HS-5 (cell line): ENCODE data around the gene LRP1B.
A peak's percentile ranks its signal among the peaks of the same experiment; 100 is the strongest.

Experiments used
- DNase-seq: peaks from one replicate; pipeline ENCODE4 v3.0.0-alpha.2; 2012; ENCODE audit warnings: low read depth

The LRP1B gene

GRCh38 chr2:140892911-140893637, 1237.7 kb downstream of the LRP1B start:
- peak; percentile 19 for DNase-seq

DNA sequence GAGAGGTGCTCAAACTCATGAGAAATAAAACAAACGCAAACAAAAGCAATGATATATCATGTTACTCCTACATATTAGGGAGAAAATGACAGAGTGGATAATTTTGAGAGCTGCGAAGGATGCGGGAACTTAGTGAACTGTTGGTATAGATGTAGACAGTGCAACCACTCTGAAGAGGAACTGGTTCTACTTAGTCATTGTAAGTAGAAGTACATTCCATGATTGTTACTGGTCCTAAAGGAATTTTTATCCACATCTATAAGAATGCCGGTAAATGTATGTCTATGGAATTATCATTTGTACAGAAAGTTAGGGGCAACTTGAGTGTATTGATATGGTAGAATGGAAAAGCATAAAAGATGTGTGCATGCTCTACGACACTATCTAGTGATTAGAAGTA, 1238.4 kb downstream of the LRP1B start:
- DNase-seq, result no peak

DNA sequence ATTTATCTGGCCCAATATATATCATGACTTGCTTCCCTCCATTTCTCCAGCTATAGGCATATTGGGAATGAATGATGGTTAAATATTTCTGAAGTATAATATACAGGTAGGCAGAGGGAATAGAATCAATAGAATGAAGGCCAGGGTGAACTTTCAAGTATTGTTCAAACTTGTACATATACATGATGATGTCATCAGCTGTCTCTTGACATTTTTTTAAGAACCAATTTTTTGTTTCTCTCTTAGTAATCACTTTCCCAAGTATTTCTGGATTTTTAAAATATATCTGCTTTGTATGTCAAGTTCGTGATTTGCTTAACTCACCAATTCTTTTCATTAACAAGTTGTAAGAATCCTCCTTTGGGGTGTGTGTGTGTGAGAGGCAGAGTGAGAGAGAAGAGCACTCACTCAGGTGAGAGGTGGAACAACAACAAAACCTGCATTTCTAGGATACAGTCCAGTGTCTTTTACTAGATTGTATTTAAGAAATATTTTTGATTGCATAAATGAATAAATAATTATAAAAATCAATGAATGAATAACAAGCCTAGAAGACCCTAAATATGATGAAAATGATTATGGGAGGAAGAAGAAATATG, 1239.1 kb downstream of the LRP1B start:
- DNase-seq, result no peak

- no peak for DNase-seq
Observed at GRCh38 chr2:140882671-140883620, 1247.9 kb downstream of the LRP1B start.

DNA sequence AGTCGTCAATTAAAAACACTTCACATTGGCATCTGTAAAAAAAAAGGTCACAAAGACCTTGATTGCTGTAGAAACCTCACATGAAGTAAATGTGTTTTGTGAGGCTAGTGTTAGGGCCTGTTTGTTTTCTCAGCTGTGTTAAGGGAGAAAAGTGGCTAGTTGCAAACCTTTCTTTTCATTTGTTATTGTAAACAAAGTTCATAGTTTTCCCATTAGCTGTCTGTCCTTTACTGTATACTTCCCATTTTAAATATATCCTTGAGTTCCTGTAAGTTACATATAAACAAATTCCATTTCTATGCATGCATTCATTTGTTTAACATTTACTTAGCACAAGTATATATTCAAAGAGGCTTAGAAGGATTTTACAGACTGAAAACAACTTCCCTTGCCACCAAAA, 1250.2 kb downstream of the LRP1B start:
- no peak for DNase-seq

- DNase-seq, result no peak
Observed at GRCh38 chr2:140876015-140876414, 1254.8 kb downstream of the LRP1B start.

- DNase-seq, result no peak
Observed at GRCh38 chr2:140873915-140874531, 1256.8 kb downstream of the LRP1B start.

GRCh38 chr2:140869925-140870324, 1260.9 kb downstream of the LRP1B start:
- no peak for DNase-seq

- no peak for DNase-seq
Observed at GRCh38 chr2:140869107-140869506, 1261.7 kb downstream of the LRP1B start.

DNA sequence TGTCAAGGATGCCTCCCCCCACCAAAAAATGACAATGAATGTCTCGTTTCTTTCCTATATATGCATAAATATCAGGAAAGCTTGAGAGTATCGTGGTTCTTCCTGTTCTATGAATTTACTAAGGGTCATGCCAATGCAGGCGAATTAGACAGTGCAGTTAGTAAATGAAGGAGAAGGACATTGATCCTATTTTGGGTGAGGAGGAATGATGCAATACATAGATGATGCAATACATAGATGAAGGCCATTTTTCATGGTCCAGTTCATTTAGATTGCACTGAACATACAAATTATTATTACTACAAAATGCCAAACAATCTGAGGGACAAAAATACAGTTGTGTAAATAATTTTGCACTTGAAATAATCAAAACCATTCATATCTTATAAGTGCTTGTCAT, 1265.0 kb downstream of the LRP1B start:
- no peak for DNase-seq

DNA sequence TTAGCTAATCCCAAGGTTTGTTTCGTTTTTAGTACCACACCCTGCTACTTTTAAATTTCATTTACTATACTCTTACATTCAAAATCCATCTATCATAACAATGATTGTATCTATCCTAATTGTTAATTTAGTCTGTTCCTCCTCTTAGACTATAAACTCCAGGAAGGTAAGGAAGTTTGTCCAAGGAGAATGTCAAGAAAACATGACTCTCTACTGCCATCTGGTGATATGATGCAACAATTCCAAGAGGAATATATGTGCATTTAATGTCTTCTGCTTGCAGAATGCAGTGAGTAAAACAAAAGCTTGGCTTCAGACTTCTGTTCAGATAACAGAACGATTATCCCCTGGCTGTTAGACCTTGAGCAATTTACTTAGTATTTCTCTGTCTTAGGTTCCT, 1267.1 kb downstream of the LRP1B start:
- DNase-seq, result peak; percentile 48

DNA sequence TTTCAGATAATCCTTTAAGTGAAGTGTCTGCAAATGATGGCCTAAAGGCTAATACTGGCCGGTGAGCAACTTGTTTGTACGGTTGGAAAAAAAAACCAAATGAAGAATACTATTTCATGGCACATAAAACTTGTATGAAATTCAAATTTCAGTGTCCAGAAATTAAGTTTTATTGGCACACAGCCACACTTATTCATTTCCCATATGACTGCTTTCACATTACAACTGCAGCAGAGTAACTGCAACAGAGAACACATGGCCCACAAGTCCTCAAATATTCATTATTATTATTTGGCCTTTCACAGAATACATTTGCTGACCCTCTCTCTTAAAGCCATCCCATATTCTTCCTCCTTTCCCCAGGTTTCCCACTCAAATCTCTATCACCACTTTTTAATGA, 1268.6 kb downstream of the LRP1B start:
- no peak for DNase-seq

DNA sequence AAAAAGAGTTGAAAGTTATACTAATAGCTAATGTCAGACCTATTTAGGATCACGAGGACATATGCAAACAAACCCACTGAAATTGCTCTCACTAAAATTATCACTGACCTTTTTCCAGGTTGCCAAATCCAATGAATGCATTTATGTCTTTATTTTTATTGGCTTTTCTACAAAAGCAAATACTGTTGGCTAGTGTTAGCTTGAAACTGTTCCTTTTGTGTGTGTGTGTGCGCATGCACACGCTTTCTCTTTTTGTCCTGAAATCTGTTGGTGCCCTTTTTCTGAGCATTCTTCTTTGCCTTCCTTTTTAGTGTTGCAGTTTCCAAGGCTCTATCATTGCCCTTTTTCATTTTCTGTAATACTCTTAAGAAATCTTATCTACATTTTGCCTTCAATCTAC, 1269.2 kb downstream of the LRP1B start:
- no peak for DNase-seq

DNA sequence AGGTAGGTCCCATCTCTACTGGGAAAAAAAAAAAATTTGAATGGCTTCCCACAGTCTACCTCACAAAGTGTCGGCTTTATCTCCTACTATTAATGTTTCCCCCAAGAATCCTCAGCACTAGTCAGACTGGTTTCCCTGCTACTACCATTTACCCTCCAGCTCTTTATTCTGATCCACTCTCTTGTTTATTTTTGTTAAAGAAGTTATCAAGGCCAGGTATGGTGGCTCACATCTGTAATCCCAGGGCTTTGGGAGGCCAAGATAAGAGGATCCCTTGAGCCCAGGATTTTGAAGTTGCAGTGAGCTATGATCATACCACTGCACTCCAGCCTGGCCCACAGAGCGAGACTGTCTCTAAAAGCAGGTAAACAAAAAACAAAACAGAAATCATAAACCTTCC, 1275.3 kb downstream of the LRP1B start:
- DNase-seq, result no peak

GRCh38 chr2:140851258-140851981, 1279.4 kb downstream of the LRP1B start:
- DNase-seq, result peak; percentile 14

GRCh38 chr2:140843186-140843585, 1287.6 kb downstream of the LRP1B start:
- no peak for DNase-seq

DNA sequence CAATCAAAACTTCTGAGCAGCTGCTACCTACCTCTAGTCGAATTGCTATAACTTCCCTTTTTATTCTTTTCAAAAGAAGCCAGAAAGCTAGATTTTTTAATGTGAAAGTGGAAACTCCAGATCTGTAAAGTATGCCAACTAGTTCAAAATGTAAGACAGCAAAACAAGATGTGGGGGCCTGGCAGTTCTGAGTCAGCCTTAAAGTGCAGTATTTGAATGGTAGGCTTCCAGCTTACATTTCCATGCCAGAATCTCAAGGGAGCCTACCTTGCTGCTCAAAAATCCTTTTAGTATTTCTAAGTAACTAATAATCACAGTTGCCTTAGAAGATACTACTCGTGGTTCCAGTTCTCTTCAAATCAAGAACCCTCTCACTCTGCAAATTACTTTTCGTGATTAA, 1288.7 kb downstream of the LRP1B start:
- DNase-seq, result no peak

DNA sequence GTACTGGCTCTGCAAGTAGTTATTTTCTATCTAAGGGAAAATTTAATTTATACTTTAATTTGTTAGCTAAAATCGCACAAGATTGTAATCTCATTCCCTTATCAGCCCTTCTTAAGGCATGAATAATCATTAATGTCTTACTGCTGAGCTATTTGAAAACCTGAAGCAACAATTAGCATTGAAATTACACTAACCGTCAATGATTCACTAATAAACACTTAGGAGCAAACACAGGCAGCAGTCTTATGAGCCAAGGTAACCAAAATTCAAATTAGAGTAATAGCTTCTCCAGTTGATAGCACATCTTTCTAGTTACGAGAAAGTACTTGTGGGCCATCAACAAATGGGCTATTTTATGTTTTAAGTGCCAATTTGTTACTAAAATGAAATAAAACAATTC, 1289.7 kb downstream of the LRP1B start:
- no peak for DNase-seq

- no peak for DNase-seq
Observed at GRCh38 chr2:140836826-140837225, 1294.0 kb downstream of the LRP1B start.

DNA sequence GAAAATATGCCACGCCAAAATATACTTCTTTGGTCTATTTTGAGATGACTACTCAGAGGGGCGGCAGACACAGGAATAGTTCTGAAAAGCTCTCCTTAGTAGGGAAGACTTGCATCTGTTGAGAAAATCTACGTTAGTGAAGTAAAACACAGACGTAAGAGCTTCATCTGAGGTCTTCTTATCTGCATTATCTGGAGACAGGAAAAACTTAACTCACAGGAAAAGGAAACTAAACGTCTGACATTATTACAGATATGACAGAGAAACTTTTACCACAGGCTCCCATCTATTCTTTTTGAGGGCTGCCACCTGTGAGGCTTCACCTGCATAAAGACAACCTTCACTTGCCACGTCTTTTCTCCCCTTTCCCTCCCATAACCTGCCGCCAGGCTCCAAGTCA, 1295.7 kb downstream of the LRP1B start:
- no peak for DNase-seq

GRCh38 chr2:140814141-140814540, 1316.7 kb downstream of the LRP1B start:
- DNase-seq, result no peak

GRCh38 chr2:140808820-140809219, 1322.0 kb downstream of the LRP1B start:
- no peak for DNase-seq
